ENCODE data around the gene MED25.

The MED25 gene

GRCh38 chr19:49881672-49882394, 63.7 kb downstream of the MED25 start:
- in situ Hi-C loops (cut with MboI; ENCODE audit: low sequenced_read_pairs), result no loop called here

- in situ Hi-C loops (cut with MboI; ENCODE audit: low sequenced_read_pairs), result no loop called here
Measured at GRCh38 chr19:49882643-49883042, 64.6 kb downstream of the MED25 start.

- in situ Hi-C loops (cut with MboI; ENCODE audit: low sequenced_read_pairs), result no loop called here
Measured at GRCh38 chr19:49883094-49883493, 65.0 kb downstream of the MED25 start.

GRCh38 chr19:49884109-49884508, 66.0 kb downstream of the MED25 start:
- in situ Hi-C loops (cut with MboI; ENCODE audit: low sequenced_read_pairs), result no loop called here

GRCh38 chr19:49884760-49885159, 66.7 kb downstream of the MED25 start:
- in situ Hi-C loops (cut with MboI; ENCODE audit: low sequenced_read_pairs), result no loop called here
